ENCODE measurements around the gene COL25A1. TPM values are rescaled to one million over a fixed set of nuclear protein-coding genes. Genes with fewer than 3 reads are reported as not detected.
A peak's percentile ranks its signal among the peaks of the same experiment; 100 is the strongest.
"Not testable (repeated sequence)": the region's sequence is repeated elsewhere in the genome, so short reads cannot be mapped to it uniquely, and the experiment has no call there.

The COL25A1 gene
- polyA plus RNA-seq, 3 donors = 13.6 to 18.1 (median 14.4) TPM

GRCh38 chr4:108906866-108907367 is 395.5 kb downstream of the COL25A1 start:
- no peak for DNase-seq

GRCh38 chr4:108906006-108906405 is 396.5 kb downstream of the COL25A1 start:
- no peak for DNase-seq

- no peak for DNase-seq
Observed at GRCh38 chr4:108903464-108904221, 398.8 kb downstream of the COL25A1 start.

GRCh38 chr4:108902769-108903168 is 399.7 kb downstream of the COL25A1 start:
- DNase-seq = no peak

GRCh38 chr4:108901291-108901690 is 401.2 kb downstream of the COL25A1 start:
- DNase-seq = no peak

- DNase-seq = no peak
Observed at GRCh38 chr4:108900018-108900580, 402.4 kb downstream of the COL25A1 start.

GRCh38 chr4:108893468-108893867 is 409.0 kb downstream of the COL25A1 start:
- no peak for DNase-seq

GRCh38 chr4:108891896-108892590 is 410.4 kb downstream of the COL25A1 start:
- no peak for DNase-seq

- no peak for DNase-seq
Observed at GRCh38 chr4:108890484-108890881, 412.0 kb downstream of the COL25A1 start.

- peak; percentile 54 for DNase-seq
Observed at GRCh38 chr4:108889696-108890483, 412.6 kb downstream of the COL25A1 start.

- DNase-seq = no peak
Observed at GRCh38 chr4:108888769-108889168, 413.7 kb downstream of the COL25A1 start.

GRCh38 chr4:108887034-108887433 is 415.4 kb downstream of the COL25A1 start:
- DNase-seq = no peak

- no peak for DNase-seq
Observed at GRCh38 chr4:108885211-108885610, 417.2 kb downstream of the COL25A1 start.

- no peak for DNase-seq
Observed at GRCh38 chr4:108884596-108884995, 417.9 kb downstream of the COL25A1 start.

- DNase-seq = no peak
Observed at GRCh38 chr4:108881986-108882385, 420.5 kb downstream of the COL25A1 start.

- no peak for DNase-seq
Observed at GRCh38 chr4:108881190-108881589, 421.3 kb downstream of the COL25A1 start.

- DNase-seq = no peak
Observed at GRCh38 chr4:108878806-108879205, 423.7 kb downstream of the COL25A1 start.

GRCh38 chr4:108877821-108878220 is 424.6 kb downstream of the COL25A1 start:
- DNase-seq = no peak

- no peak for DNase-seq
Observed at GRCh38 chr4:108874806-108875205, 427.7 kb downstream of the COL25A1 start.

GRCh38 chr4:108869970-108870369 is 432.5 kb downstream of the COL25A1 start:
- DNase-seq = not testable (repeated sequence)

- no peak for DNase-seq
Observed at GRCh38 chr4:108868606-108869227, 433.7 kb downstream of the COL25A1 start.

GRCh38 chr4:108867476-108867875 is 435.0 kb downstream of the COL25A1 start:
- DNase-seq = no peak
